Measurements from ENCODE around the gene ZBTB40.

Gene ZBTB40

GRCh38 chr1:22472596-22472995 lies 20.9 kb downstream of the ZBTB40 start:
- no peak overlapping the region for H3K4me2 ChIP-seq (ENCODE audit: low read depth, low read length, poor library complexity, severe bottlenecking)
- no peaks in the 10 kb centered on the region for H3K27me3 ChIP-seq (ENCODE audit: low read length)
- no peak overlapping the region for H3K9ac ChIP-seq (ENCODE audit: low read length)
- H3K4me3 ChIP-seq (ENCODE audit: insufficient read depth, low read length, poor library complexity, severe bottlenecking) = no peak overlapping the region
- H3K9me3 ChIP-seq (ENCODE audit: insufficient read depth, low read length) = no peaks in the 10 kb centered on the region
- H3F3A ChIP-seq (ENCODE audit: insufficient read depth) = no peaks in the 10 kb centered on the region
- H2AFZ ChIP-seq (ENCODE audit: low read depth, low read length, severe bottlenecking) = no peak overlapping the region
- H4K20me1 ChIP-seq (ENCODE audit: low read depth, low read length) = no peaks in the 10 kb centered on the region; the same call in 1 of the 2 replicates
- H3K79me2 ChIP-seq (ENCODE audit: insufficient read depth, low read length) = peaks cover 30% of the 10 kb centered on the region; the same call in 1 of the 2 replicates
- TF ChIP-seq CTCF (IDR thresholded peaks at IDR 0.05; ENCODE audit: insufficient read depth, low read length, poor library complexity, severe bottlenecking) (no peak), EZH2phosphoT487 (conservative IDR thresholded peaks at IDR 0.05; ENCODE audit: low read length) (no peak)
- H3K36me3 ChIP-seq (ENCODE audit: low read length) = no peaks in the 10 kb centered on the region
- no peaks in the 10 kb centered on the region for H3K9me2 ChIP-seq (replicated peaks; ENCODE audit: insufficient read depth, low read length)
- H3K27ac ChIP-seq (ENCODE audit: low read depth, low read length) = no peak overlapping the region

GRCh38 chr1:22473952-22474351 lies 22.3 kb downstream of the ZBTB40 start:
- no peak overlapping the region for H3K9ac ChIP-seq (ENCODE audit: low read length)
- TF ChIP-seq CTCF (IDR thresholded peaks at IDR 0.05; ENCODE audit: insufficient read depth, low read length, poor library complexity, severe bottlenecking) (no peak), EZH2phosphoT487 (conservative IDR thresholded peaks at IDR 0.05; ENCODE audit: low read length) (no peak)
- H3F3A ChIP-seq (ENCODE audit: insufficient read depth) = no peaks in the 10 kb centered on the region
- peaks cover 22% of the 10 kb centered on the region; the same call in 1 of the 2 replicates for H3K79me2 ChIP-seq (ENCODE audit: insufficient read depth, low read length)
- H2AFZ ChIP-seq (ENCODE audit: low read depth, low read length, severe bottlenecking) = no peak overlapping the region
- H3K36me3 ChIP-seq (ENCODE audit: low read length) = no peaks in the 10 kb centered on the region
- H3K27ac ChIP-seq (ENCODE audit: low read depth, low read length) = no peak overlapping the region
- H3K9me3 ChIP-seq (ENCODE audit: insufficient read depth, low read length) = no peaks in the 10 kb centered on the region
- no peak overlapping the region for H3K4me3 ChIP-seq (ENCODE audit: insufficient read depth, low read length, poor library complexity, severe bottlenecking)
- H3K27me3 ChIP-seq (ENCODE audit: low read length) = no peaks in the 10 kb centered on the region
- no peak overlapping the region for H3K4me2 ChIP-seq (ENCODE audit: low read depth, low read length, poor library complexity, severe bottlenecking)
- no peaks in the 10 kb centered on the region for H3K9me2 ChIP-seq (replicated peaks; ENCODE audit: insufficient read depth, low read length)
- no peaks in the 10 kb centered on the region; the same call in 1 of the 2 replicates for H4K20me1 ChIP-seq (ENCODE audit: low read depth, low read length)

GRCh38 chr1:22476566-22476965 lies 24.9 kb downstream of the ZBTB40 start:
- Histone ChIP-seq H3K79me2 (ENCODE audit: insufficient read depth, low read length) (peaks cover 20% of the 10 kb centered on the region; the same call in 1 of the 2 replicates), H4K20me1 (ENCODE audit: low read depth, low read length) (no peaks in the 10 kb centered on the region), H3K4me3 (ENCODE audit: insufficient read depth, low read length, poor library complexity, severe bottlenecking) (no peak overlapping the region)

More at GRCh38 chr1:22476566-22476965, 24.9 kb downstream of the ZBTB40 start:
- Histone ChIP-seq H3K9me3 (ENCODE audit: insufficient read depth, low read length) (no peaks in the 10 kb centered on the region), H2AFZ (ENCODE audit: low read depth, low read length, severe bottlenecking) (no peak overlapping the region), H3K4me2 (ENCODE audit: low read depth, low read length, poor library complexity, severe bottlenecking) (no peak overlapping the region), H3K27ac (ENCODE audit: low read depth, low read length) (no peak overlapping the region), H3K9ac (ENCODE audit: low read length) (no peak overlapping the region), H3K27me3 (ENCODE audit: low read length) (no peaks in the 10 kb centered on the region), H3K36me3 (ENCODE audit: low read length) (no peaks in the 10 kb centered on the region), H3K9me2 (replicated peaks; ENCODE audit: insufficient read depth, low read length) (no peaks in the 10 kb centered on the region), H3F3A (ENCODE audit: insufficient read depth) (no peaks in the 10 kb centered on the region)
- TF ChIP-seq CTCF (IDR thresholded peaks at IDR 0.05; ENCODE audit: insufficient read depth, low read length, poor library complexity, severe bottlenecking) (no peak), EZH2phosphoT487 (conservative IDR thresholded peaks at IDR 0.05; ENCODE audit: low read length) (no peak)
